CD4-positive, alpha-beta T cell (primary cell): ENCODE measurements around the gene CPSF4L. TPM values are rescaled to one million over a fixed set of nuclear protein-coding genes. Genes with fewer than 3 reads are reported as not detected.

Experiments
- ATAC-seq: fragments of 200-7000 bp; cut with Tn5 transposase; one replicate; pipeline ENCODE4 v1.10.0; 2022; ENCODE audit warnings: mild to moderate bottlenecking; ENCODE audit not compliant: poor library complexity
- CTCF ChIA-PET: fragments of 350-600 bp; sonication (Branson Sonifier 250); formaldehyde crosslinking; loops from one replicate; lab custom pipeline; 2021; ENCODE audit warnings: antibody characterized with exemption, inconsistent platforms; lab: Charles Lee
- POLR2A ChIA-PET: fragments of 350-600 bp; sonication (Branson Sonifier 250); formaldehyde crosslinking; loops from one replicate; lab custom pipeline; 2021; ENCODE audit warnings: antibody characterized with exemption, inconsistent platforms; lab: Charles Lee
- DNase-seq, 14 experiments: peaks; one replicate each; pipeline ENCODE4 v3.0.0-alpha.2; 2013 to 2020; ENCODE audit warnings: mixed read lengths in 2 of 14
- H3K27ac ChIP-seq, 2 donors: one replicate each; pipeline versions ENCODE4 v1.5.1 to v1.7.0; 2013; ENCODE audit warnings: low read length in 2 of 2, low read depth in 1 of 2, mild to moderate bottlenecking in 1 of 2
- H3K27me3 ChIP-seq, 2 experiments: 1 replicate in 1 of 2; 2 replicates in 1 of 2; pipeline versions ENCODE4 v1.6.1 to v1.7.0; 2013; ENCODE audit warnings: low read length in 2 of 2, control low read depth in 1 of 2, mild to moderate bottlenecking in 1 of 2, moderate library complexity in 1 of 2; ENCODE audit not compliant: insufficient read depth in 2 of 2, control insufficient read depth in 1 of 2
- H3K36me3 ChIP-seq: one replicate; pipeline ENCODE4 v1.6.1; 2013; ENCODE audit warnings: low read length, control low read depth; ENCODE audit not compliant: insufficient read depth
- H3K4me1 ChIP-seq: one replicate; pipeline ENCODE4 v1.6.1; 2013; ENCODE audit warnings: low read length, control low read depth; ENCODE audit not compliant: insufficient read depth
- H3K4me3 ChIP-seq: one replicate; pipeline ENCODE4 v1.5.1; 2013; ENCODE audit warnings: mild to moderate bottlenecking, low read length, moderate library complexity
- H3K9me3 ChIP-seq, 2 experiments: 1 replicate in 1 of 2; 2 replicates in 1 of 2; pipeline versions ENCODE4 v1.6.1 to v1.7.0; 2013; ENCODE audit warnings: low read length in 2 of 2, mild to moderate bottlenecking in 2 of 2, control low read depth in 1 of 2, moderate library complexity in 1 of 2; ENCODE audit not compliant: control insufficient read depth in 1 of 2, insufficient read depth in 1 of 2
- H3K27ac Mint-ChIP-seq: one replicate; pipeline ENCODE4 v1.8.0; 2020; ENCODE audit warnings: mixed read lengths
- H3K27me3 Mint-ChIP-seq: one replicate; pipeline ENCODE4 v1.8.0; 2021; ENCODE audit warnings: mixed read lengths
- H3K36me3 Mint-ChIP-seq: one replicate; pipeline ENCODE4 v1.8.0; 2021; ENCODE audit warnings: low read depth, mixed read lengths
- H3K4me1 Mint-ChIP-seq: one replicate; pipeline ENCODE4 v1.8.0; 2021; ENCODE audit warnings: low read depth, mixed read lengths
- H3K4me3 Mint-ChIP-seq: one replicate; pipeline ENCODE4 v1.8.0; 2020; ENCODE audit warnings: mild to moderate bottlenecking, mixed read lengths
- H3K9me3 Mint-ChIP-seq: one replicate; pipeline ENCODE4 v1.8.0; 2020; ENCODE audit warnings: mixed read lengths
- intact Hi-C, 2 experiments: fragments of 100-400 bp; cut with DNase I in 1 of 2; cut with micrococcal nuclease in 1 of 2; formaldehyde crosslinking; loops; one replicate each; pipeline versions ENCODE4 v1.15.1 to v1.9.0; 2023 to 2025; cut with DNase I, micrococcal nuclease
- total RNA-seq, 174 experiments: library from RNA in 2 of 174; stranded (reverse) in 2 of 174; gene quantifications; one replicate each; pipeline ENCODE4 v1.2.3 and lab custom pipeline; 2021 to 2026
- TF ChIP-seq, protein P1 (sequence below): fragments of 200-600 bp; IDR thresholded peaks from one replicate; pipeline ENCODE4 v1.8.0; 2022; ENCODE audit warnings: antibody characterized with exemption, mild to moderate bottlenecking

The CPSF4L gene
- total RNA-seq, 2 experiments from 2014 or later = not detected

- Mint-ChIP-seq H3K36me3 (peaks cover 25% of the 10 kb centered on the region), H3K4me3 (no peak overlapping the region), H3K27ac (no peak overlapping the region), H3K9me3 (no peaks in the 10 kb centered on the region), H3K27me3 (no peaks in the 10 kb centered on the region), H3K4me1 (no peaks in the 10 kb centered on the region)
- DNase-seq = no peak
- ATAC-seq = no peak
- H3K27ac ChIP-seq = no peak overlapping the region
- TF ChIP-seq, protein P1, sequence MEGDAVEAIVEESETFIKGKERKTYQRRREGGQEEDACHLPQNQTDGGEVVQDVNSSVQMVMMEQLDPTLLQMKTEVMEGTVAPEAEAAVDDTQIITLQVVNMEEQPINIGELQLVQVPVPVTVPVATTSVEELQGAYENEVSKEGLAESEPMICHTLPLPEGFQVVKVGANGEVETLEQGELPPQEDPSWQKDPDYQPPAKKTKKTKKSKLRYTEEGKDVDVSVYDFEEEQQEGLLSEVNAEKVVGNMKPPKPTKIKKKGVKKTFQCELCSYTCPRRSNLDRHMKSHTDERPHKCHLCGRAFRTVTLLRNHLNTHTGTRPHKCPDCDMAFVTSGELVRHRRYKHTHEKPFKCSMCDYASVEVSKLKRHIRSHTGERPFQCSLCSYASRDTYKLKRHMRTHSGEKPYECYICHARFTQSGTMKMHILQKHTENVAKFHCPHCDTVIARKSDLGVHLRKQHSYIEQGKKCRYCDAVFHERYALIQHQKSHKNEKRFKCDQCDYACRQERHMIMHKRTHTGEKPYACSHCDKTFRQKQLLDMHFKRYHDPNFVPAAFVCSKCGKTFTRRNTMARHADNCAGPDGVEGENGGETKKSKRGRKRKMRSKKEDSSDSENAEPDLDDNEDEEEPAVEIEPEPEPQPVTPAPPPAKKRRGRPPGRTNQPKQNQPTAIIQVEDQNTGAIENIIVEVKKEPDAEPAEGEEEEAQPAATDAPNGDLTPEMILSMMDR = no peak
- no peak overlapping the region for H3K4me3 ChIP-seq
- H3K9me3 ChIP-seq = no peaks in the 10 kb centered on the region
- CTCF ChIA-PET = interaction anchor here (0.5 to 1.1 kb wide), 2 partner anchors 13 to 26 kb away, joined by 3 to 4 read pairs; no protein-coding TSS in a partner anchor
- H3K4me1 ChIP-seq = no peaks in the 10 kb centered on the region
- no peaks in the 10 kb centered on the region for H3K27me3 ChIP-seq
- POLR2A ChIA-PET = no interaction called here
- intact Hi-C loops = no loop called here
- H3K36me3 ChIP-seq = peaks cover 34% of the 10 kb centered on the region
These were observed 14.0 kb downstream of the CPSF4L start for GRCh38 chr17:73247726-73248125.

DNA sequence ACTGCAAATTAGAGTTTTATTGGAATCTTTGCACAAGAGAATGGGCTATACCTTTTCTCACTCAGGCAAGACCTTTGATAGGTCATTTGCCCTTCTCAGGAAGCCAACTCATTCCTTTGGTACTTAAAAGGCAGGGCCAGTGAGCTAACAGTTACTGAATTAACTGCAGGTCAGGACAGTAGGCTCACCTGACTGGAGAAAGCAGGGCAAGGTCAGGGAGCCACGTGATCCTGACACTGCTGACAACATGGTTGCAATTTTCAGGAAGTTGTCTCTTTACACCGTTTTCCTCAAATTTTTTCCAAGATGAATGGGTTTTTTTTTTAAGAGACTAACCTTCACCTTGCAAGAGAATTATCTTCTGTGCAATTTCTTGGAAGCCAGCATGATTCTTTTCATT, 21.1 kb downstream of the CPSF4L start:
- DNase-seq (no peak), ATAC-seq (no peak)
- no peak overlapping the region for H3K4me3 Mint-ChIP-seq
- H3K27ac Mint-ChIP-seq = no peak overlapping the region
- ChIA-PET CTCF (no interaction called here), POLR2A (no interaction called here)
- TF ChIP-seq, protein P1 = no peak
- Histone ChIP-seq H3K9me3 (no peaks in the 10 kb centered on the region), H3K4me1 (peaks cover 21% of the 10 kb centered on the region), H3K27ac (no peak overlapping the region), H3K36me3 (peaks cover 32% of the 10 kb centered on the region), H3K4me3 (no peak overlapping the region), H3K27me3 (no peaks in the 10 kb centered on the region)
- H3K27me3 Mint-ChIP-seq = no peaks in the 10 kb centered on the region
- intact Hi-C loops = no loop called here
- peaks cover 44% of the 10 kb centered on the region for H3K4me1 Mint-ChIP-seq
- H3K9me3 Mint-ChIP-seq = no peaks in the 10 kb centered on the region
- H3K36me3 Mint-ChIP-seq = peaks cover 41% of the 10 kb centered on the region

- no peak overlapping the region for H3K27ac ChIP-seq
- H3K4me3 ChIP-seq = no peak overlapping the region
- H3K36me3 ChIP-seq = peaks cover 24% of the 10 kb centered on the region
- no peaks in the 10 kb centered on the region for H3K27me3 Mint-ChIP-seq
- peaks cover 31% of the 10 kb centered on the region for H3K4me1 ChIP-seq
- H3K27ac Mint-ChIP-seq = peak overlapping the region; percentile 61
- intact Hi-C loops = no loop called here
- peaks cover 61% of the 10 kb centered on the region for H3K4me1 Mint-ChIP-seq
- no peaks in the 10 kb centered on the region for H3K27me3 ChIP-seq
- H3K4me3 Mint-ChIP-seq = peak overlapping the region; percentile 22
- no peak for ATAC-seq
- peak in 2 of 14 experiments; percentile 17 to 41 for DNase-seq
- ChIA-PET POLR2A (no interaction called here), CTCF (interaction anchor here (1.0 to 1.1 kb wide), 2 partner anchors 46 to 132 kb away, joined by 3 to 4 read pairs; no protein-coding TSS in a partner anchor)
- no peaks in the 10 kb centered on the region for H3K9me3 Mint-ChIP-seq
- TF ChIP-seq, protein P1 = no peak
- no peaks in the 10 kb centered on the region for H3K9me3 ChIP-seq
- peaks cover 46% of the 10 kb centered on the region for H3K36me3 Mint-ChIP-seq
These were observed 24.0 kb downstream of the CPSF4L start for GRCh38 chr17:73237714-73238113.
